LNCaP clone FGC (cell line): ENCODE data around the gene CCDC27.
A peak's percentile ranks its signal among the peaks of the same experiment; 100 is the strongest.

ENCODE experiments used
- DNase-seq: peaks from one replicate; pipeline ENCODE4 v3.0.0-alpha.2; 2011; ENCODE audit warnings: low read depth
- H3K4me3 ChIP-seq: 2 replicates; pipeline ENCODE4 v1.5.1; 2011; ENCODE audit warnings: mild to moderate bottlenecking, low read depth, low read length, control low read depth
- TF ChIP-seq, protein P1 (sequence below): IDR thresholded peaks from 2 replicates; pipeline ENCODE4 v1.5.1; 2012; ENCODE audit warnings: mild to moderate bottlenecking; ENCODE audit not compliant: control insufficient read depth, insufficient read depth; ENCODE audit errors: extremely low read depth

CCDC27 gene

DNA sequence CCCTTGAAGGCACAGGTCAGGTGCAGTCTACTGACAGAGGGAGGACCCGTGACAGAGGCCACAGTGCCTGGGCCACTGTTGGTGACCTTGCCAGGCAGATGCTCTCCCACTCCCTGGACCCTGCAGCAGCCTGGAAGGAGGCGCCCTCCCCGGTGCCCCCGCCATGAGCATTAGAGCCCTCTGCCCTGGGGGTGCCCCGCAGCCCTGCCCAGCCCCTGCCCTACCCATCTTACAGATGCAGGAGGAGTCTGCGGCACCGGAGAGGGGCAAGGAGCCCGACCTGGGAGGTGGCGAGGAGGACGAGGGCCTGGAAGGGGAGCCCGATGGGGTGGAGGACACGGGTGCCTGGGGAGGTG is 10.6 kb downstream of the CCDC27 start:
- no peak for DNase-seq
- TF ChIP-seq, protein P1, sequence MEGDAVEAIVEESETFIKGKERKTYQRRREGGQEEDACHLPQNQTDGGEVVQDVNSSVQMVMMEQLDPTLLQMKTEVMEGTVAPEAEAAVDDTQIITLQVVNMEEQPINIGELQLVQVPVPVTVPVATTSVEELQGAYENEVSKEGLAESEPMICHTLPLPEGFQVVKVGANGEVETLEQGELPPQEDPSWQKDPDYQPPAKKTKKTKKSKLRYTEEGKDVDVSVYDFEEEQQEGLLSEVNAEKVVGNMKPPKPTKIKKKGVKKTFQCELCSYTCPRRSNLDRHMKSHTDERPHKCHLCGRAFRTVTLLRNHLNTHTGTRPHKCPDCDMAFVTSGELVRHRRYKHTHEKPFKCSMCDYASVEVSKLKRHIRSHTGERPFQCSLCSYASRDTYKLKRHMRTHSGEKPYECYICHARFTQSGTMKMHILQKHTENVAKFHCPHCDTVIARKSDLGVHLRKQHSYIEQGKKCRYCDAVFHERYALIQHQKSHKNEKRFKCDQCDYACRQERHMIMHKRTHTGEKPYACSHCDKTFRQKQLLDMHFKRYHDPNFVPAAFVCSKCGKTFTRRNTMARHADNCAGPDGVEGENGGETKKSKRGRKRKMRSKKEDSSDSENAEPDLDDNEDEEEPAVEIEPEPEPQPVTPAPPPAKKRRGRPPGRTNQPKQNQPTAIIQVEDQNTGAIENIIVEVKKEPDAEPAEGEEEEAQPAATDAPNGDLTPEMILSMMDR, result no peak
- H3K4me3 ChIP-seq, result no peak overlapping the region

DNA sequence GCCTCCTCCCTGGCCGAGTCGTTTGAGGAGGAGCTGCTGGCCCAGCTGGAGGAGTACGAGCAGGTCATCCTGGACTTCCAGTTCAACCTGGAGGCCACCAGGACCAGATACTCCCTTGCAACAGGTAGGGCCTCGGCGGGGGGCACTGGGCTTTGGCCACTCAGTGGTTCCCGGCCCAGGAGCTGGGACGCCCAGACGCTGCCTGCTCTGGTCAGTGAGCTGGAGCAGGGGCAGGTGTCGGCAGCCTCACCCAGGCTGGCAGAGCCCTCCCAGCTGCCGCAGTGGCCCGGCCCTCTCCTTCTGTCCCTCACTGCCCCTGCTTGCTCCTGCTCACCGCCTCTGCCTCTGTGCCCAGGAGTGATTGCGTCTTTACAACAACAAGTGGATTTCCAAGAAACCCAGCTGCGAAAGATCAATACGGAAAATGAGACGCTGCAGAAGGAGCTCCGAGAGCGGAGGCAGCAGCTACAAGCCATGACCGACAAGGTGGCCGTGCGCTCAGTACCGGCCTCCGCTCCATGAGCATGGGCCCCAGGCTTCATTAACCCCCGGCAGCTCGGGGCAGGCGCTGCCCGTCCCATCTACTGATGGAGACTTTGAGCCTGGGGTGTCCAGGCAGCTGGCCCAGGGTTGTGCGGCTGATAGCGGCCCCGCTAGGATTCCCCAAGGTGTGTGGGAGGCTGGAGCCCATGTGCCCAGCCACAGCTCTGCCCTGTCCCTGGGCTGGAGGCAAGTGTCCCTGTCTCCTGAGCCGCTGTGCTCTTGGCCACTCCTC is 11.3 kb downstream of the CCDC27 start:
- TF ChIP-seq, protein P1, result no peak
- no peak overlapping the region for H3K4me3 ChIP-seq
- DNase-seq, result no peak

DNA sequence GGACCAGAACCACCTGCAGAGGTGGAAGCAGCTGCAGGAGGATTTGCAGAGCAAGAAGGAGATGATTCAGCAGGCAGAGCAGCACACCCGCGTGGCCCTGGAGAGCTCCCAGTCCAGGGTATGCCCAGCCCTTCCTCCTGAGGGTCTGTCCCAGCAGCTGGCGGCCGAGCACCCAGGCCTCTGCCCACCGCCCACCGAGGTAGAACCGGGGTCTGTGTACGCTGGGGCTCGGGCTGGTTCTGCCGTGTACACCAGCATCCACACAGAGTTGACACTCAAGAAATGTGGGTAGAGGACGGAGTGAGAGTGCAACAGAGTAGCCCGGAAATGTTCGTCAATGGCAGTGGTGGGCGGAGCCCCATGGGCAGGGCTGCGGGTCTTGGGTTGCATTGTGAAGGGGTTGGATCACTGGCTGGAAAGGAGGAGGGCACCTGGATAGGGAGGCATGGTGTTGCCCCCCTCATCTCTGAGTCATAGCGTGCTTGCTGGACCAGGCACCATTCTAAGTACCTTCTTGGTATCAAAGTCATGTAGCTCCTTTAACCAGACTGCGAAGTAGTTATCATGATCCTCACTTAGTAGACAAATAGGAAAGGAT is 15.2 kb downstream of the CCDC27 start:
- no peak for DNase-seq
- no peak overlapping the region for H3K4me3 ChIP-seq
- TF ChIP-seq, protein P1, result no peak

DNA sequence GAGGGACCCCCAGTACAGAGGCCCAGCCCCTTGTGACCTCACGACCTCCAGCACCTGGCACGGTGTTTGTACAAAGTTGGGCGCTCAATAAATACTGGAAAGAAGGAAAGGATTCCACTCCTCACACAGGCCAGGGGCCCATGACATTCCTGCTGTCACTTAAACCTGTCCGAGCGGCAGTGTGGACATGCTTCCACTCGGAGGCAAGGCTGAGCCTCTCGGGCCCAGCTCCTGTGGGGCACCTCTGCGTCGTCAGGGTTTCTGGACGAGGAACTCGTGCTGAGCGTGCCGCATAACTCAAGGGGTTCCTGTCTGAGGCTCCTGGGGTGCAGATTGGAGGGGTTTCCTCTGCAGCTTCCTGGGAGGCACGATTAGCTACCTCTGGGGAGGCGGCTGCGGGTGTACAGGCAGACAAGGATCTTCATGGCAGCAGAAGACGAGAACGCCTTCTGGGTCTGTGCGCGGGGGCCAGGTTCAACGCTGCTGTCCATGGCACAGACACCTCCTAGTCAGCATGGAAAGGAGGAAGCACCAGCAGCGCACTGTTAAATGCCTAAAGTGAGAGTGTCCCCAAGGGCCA is 16.7 kb downstream of the CCDC27 start:
- H3K4me3 ChIP-seq, result no peak overlapping the region
- DNase-seq, result no peak
- TF ChIP-seq, protein P1, result no peak

- TF ChIP-seq, protein P1, result no peak
- H3K4me3 ChIP-seq, result no peak overlapping the region
- DNase-seq, result no peak
Observed at GRCh38 chr1:3770047-3770765, 18.0 kb downstream of the CCDC27 start.

DNA sequence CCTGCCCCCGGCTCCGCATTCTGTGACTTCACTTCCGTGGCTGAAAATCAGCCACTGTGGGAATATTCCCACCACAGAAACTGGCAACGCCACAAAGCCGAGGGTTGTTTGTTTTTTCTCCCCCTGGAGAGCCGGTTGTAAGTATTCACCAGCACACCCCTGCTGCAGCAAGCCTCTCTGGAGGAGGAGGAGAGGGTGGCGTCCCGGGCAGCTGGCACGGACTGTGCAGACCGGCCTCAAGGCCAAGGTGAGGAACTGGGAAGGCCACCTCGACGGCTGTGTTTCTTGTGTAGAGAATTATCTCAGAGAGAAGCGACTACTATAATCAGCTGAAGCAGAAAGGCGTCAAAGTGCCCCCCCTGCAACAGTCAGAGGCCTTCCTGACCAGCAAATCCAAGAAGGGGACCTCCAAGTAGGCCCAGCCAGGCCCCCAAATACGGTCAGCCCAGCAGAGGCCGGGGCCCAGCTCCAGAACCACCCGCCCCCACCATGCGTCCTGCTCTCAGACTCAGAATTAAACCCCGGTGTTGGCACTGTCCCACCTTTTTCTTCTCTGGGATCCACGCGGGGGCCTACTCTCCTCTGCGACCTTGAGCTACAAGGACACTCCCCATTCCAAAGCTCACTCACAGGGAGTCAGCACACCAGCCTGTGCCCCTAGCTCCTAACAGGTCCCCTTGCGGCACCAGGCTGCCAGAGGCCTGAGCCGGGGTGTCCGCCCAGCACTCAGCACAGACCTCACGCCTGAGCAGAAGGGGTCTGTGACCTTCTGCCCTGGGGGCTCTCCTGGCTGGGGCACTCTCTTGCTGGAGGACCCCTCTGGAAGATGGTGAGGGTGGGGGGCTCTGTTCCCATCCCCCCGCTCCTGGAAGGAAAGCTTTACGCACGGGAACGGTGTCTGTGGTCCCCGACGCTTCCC is 19.1 kb downstream of the CCDC27 start:
- TF ChIP-seq, protein P1, result no peak
- H3K4me3 ChIP-seq, result peak overlapping the region; percentile 59
- DNase-seq, result no peak
